Adrenal gland (tissue), 5 donors: ENCODE results near the gene PRSS3.
"Not testable (repeated sequence)": the region's sequence is repeated elsewhere in the genome, so short reads cannot be mapped to it uniquely, and the experiment has no call there.

Experiments used
- POLR2A ChIP-seq, 2 donors: fragments of 450-650 bp; IDR thresholded peaks; one replicate each; pipeline ENCODE4 v1.6.1; 2017; ENCODE audit warnings: antibody characterized with exemption in 2 of 2, mild to moderate bottlenecking in 2 of 2, moderate library complexity in 1 of 2
- TF ChIP-seq, protein P1 (sequence below), 6 experiments: fragments of 450-650 bp in 4 of 6; fragments of 200-600 bp in 2 of 6; sonication (generic) in 1 of 6; IDR thresholded peaks; 1 replicate in 5 of 6; 2 replicates in 1 of 6; pipeline versions ENCODE4 v1.5.1 to v1.8.0; 2016 to 2021; ENCODE audit warnings: antibody characterized with exemption in 6 of 6, mild to moderate bottlenecking in 2 of 6, moderate library complexity in 1 of 6
- donor health status: DM: no; HTN: no; CAD: no.

GRCh38 chr9:33759648-33760047, 35.7 kb upstream of the PRSS3 start:
- TF ChIP-seq, protein P1, sequence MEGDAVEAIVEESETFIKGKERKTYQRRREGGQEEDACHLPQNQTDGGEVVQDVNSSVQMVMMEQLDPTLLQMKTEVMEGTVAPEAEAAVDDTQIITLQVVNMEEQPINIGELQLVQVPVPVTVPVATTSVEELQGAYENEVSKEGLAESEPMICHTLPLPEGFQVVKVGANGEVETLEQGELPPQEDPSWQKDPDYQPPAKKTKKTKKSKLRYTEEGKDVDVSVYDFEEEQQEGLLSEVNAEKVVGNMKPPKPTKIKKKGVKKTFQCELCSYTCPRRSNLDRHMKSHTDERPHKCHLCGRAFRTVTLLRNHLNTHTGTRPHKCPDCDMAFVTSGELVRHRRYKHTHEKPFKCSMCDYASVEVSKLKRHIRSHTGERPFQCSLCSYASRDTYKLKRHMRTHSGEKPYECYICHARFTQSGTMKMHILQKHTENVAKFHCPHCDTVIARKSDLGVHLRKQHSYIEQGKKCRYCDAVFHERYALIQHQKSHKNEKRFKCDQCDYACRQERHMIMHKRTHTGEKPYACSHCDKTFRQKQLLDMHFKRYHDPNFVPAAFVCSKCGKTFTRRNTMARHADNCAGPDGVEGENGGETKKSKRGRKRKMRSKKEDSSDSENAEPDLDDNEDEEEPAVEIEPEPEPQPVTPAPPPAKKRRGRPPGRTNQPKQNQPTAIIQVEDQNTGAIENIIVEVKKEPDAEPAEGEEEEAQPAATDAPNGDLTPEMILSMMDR (IDR thresholded peaks at IDR 0.05) = not testable (repeated sequence)
- not testable (repeated sequence) for TF ChIP-seq POLR2A (IDR thresholded peaks at IDR 0.05)
